Measurements from ENCODE around the gene RASSF5.

The RASSF5 gene

GRCh38 chr1:206529425-206529824, 22.1 kb downstream of the RASSF5 start:
- H3K9me2 ChIP-seq (replicated peaks; ENCODE audit: control insufficient read depth, low read length), result no peaks in the 10 kb centered on the region
- no peak overlapping the region for H3K27ac ChIP-seq (ENCODE audit: low read depth, low read length)
- H3K4me2 ChIP-seq (ENCODE audit: low read length), result no peak overlapping the region
- H3K4me3 ChIP-seq (ENCODE audit: low read length), result no peak overlapping the region
- no peaks in the 10 kb centered on the region for H3K4me1 ChIP-seq (ENCODE audit: control insufficient read depth, low read length)
- no peak for TF ChIP-seq EZH2phosphoT487 (IDR thresholded peaks at IDR 0.05; ENCODE audit: borderline replicate concordance, low read length)
- no peaks in the 10 kb centered on the region for H3K36me3 ChIP-seq (ENCODE audit: control insufficient read depth, low read length)
- H3K9me3 ChIP-seq (ENCODE audit: control insufficient read depth, insufficient read depth, low read length), result no peaks in the 10 kb centered on the region
- H4K20me1 ChIP-seq (ENCODE audit: control insufficient read depth, insufficient read depth, low read depth, low read length), result no peaks in the 10 kb centered on the region
- peaks cover 7% of the 10 kb centered on the region; the same call in 1 of the 2 replicates for H3K27me3 ChIP-seq (ENCODE audit: control insufficient read depth, low read length)
- H3K79me2 ChIP-seq (ENCODE audit: control insufficient read depth, low read length), result no peaks in the 10 kb centered on the region
- H3F3A ChIP-seq (ENCODE audit: control insufficient read depth, insufficient read depth), result no peaks in the 10 kb centered on the region; the same call in 1 of the 2 replicates

GRCh38 chr1:206532368-206532767, 25.0 kb downstream of the RASSF5 start:
- Histone ChIP-seq H3K27ac (ENCODE audit: low read depth, low read length) (no peak overlapping the region), H3K27me3 (ENCODE audit: control insufficient read depth, low read length) (peaks cover 11% of the 10 kb centered on the region; the same call in 1 of the 2 replicates), H4K20me1 (ENCODE audit: control insufficient read depth, insufficient read depth, low read depth, low read length) (no peaks in the 10 kb centered on the region), H3K4me1 (ENCODE audit: control insufficient read depth, low read length) (no peaks in the 10 kb centered on the region), H3K4me3 (ENCODE audit: low read length) (no peak overlapping the region), H3K9me3 (ENCODE audit: control insufficient read depth, insufficient read depth, low read length) (no peaks in the 10 kb centered on the region), H3K4me2 (ENCODE audit: low read length) (no peak overlapping the region), H3K36me3 (ENCODE audit: control insufficient read depth, low read length) (no peaks in the 10 kb centered on the region), H3F3A (ENCODE audit: control insufficient read depth, insufficient read depth) (no peaks in the 10 kb centered on the region; the same call in 1 of the 2 replicates), H3K9me2 (replicated peaks; ENCODE audit: control insufficient read depth, low read length) (no peaks in the 10 kb centered on the region), H3K79me2 (ENCODE audit: control insufficient read depth, low read length) (no peaks in the 10 kb centered on the region)
- TF ChIP-seq EZH2phosphoT487 (IDR thresholded peaks at IDR 0.05; ENCODE audit: borderline replicate concordance, low read length), result no peak
- TF ChIP-seq CTCF (IDR thresholded peaks at IDR 0.05; ENCODE audit: low read depth, low read length, poor library complexity, severe bottlenecking), result no peak

- no peaks in the 10 kb centered on the region; the same call in 1 of the 2 replicates for H3F3A ChIP-seq (ENCODE audit: control insufficient read depth, insufficient read depth)
- no peaks in the 10 kb centered on the region for H4K20me1 ChIP-seq (ENCODE audit: control insufficient read depth, insufficient read depth, low read depth, low read length)
- no peak overlapping the region for H3K4me3 ChIP-seq (ENCODE audit: low read length)
- no peaks in the 10 kb centered on the region for H3K79me2 ChIP-seq (ENCODE audit: control insufficient read depth, low read length)
- H3K27me3 ChIP-seq (ENCODE audit: control insufficient read depth, low read length), result peaks cover 19% of the 10 kb centered on the region; the same call in 1 of the 2 replicates
- no peaks in the 10 kb centered on the region for H3K4me1 ChIP-seq (ENCODE audit: control insufficient read depth, low read length)
- H3K9me3 ChIP-seq (ENCODE audit: control insufficient read depth, insufficient read depth, low read length), result no peaks in the 10 kb centered on the region
- H3K9me2 ChIP-seq (replicated peaks; ENCODE audit: control insufficient read depth, low read length), result no peaks in the 10 kb centered on the region
- no peaks in the 10 kb centered on the region for H3K36me3 ChIP-seq (ENCODE audit: control insufficient read depth, low read length)
- no peak overlapping the region for H3K4me2 ChIP-seq (ENCODE audit: low read length)
- H3K27ac ChIP-seq (ENCODE audit: low read depth, low read length), result no peak overlapping the region
- TF ChIP-seq CTCF (IDR thresholded peaks at IDR 0.05; ENCODE audit: low read depth, low read length, poor library complexity, severe bottlenecking), result no peak
- no peak for TF ChIP-seq EZH2phosphoT487 (IDR thresholded peaks at IDR 0.05; ENCODE audit: borderline replicate concordance, low read length)
These were observed 27.2 kb downstream of the RASSF5 start for GRCh38 chr1:206534552-206534951.

GRCh38 chr1:206535853-206536188, 28.5 kb downstream of the RASSF5 start:
- no peaks in the 10 kb centered on the region for H3K79me2 ChIP-seq (ENCODE audit: control insufficient read depth, low read length)

More at GRCh38 chr1:206535853-206536188, 28.5 kb downstream of the RASSF5 start:
- peaks cover 19% of the 10 kb centered on the region; the same call in 1 of the 2 replicates for H3K27me3 ChIP-seq (ENCODE audit: control insufficient read depth, low read length)
- H3K9me3 ChIP-seq (ENCODE audit: control insufficient read depth, insufficient read depth, low read length), result no peaks in the 10 kb centered on the region
- no peaks in the 10 kb centered on the region for H3K9me2 ChIP-seq (replicated peaks; ENCODE audit: control insufficient read depth, low read length)
- TF ChIP-seq EZH2phosphoT487 (IDR thresholded peaks at IDR 0.05; ENCODE audit: borderline replicate concordance, low read length), result no peak
- no peak for TF ChIP-seq CTCF (IDR thresholded peaks at IDR 0.05; ENCODE audit: low read depth, low read length, poor library complexity, severe bottlenecking)
- no peak overlapping the region for H3K4me2 ChIP-seq (ENCODE audit: low read length)
- no peak overlapping the region for H3K27ac ChIP-seq (ENCODE audit: low read depth, low read length)
- H3K4me3 ChIP-seq (ENCODE audit: low read length), result no peak overlapping the region
- no peaks in the 10 kb centered on the region for H3K36me3 ChIP-seq (ENCODE audit: control insufficient read depth, low read length)
- no peaks in the 10 kb centered on the region for H3F3A ChIP-seq (ENCODE audit: control insufficient read depth, insufficient read depth)
- H4K20me1 ChIP-seq (ENCODE audit: control insufficient read depth, insufficient read depth, low read depth, low read length), result no peaks in the 10 kb centered on the region
- H3K4me1 ChIP-seq (ENCODE audit: control insufficient read depth, low read length), result no peaks in the 10 kb centered on the region

All from DOHH2 (cell line).